Prostate gland (tissue), 2 donors: Measurements from ENCODE around the gene DNAH12. TPM values are rescaled to one million over a fixed set of nuclear protein-coding genes. Genes with fewer than 3 reads are reported as not detected.

Experiments
- DNase-seq: peaks from one replicate; pipeline ENCODE4 v3.0.0-alpha.2; 2019; ENCODE audit warnings: low spot score
- H3K27ac ChIP-seq, 2 donors: fragments of 200-600 bp; sonication (generic); 2 replicates each; pipeline ENCODE4 v1.5.1; 2017 to 2019
- H3K27me3 ChIP-seq: fragments of 200-600 bp; sonication (generic); replicated peaks from 2 replicates; pipeline ENCODE4 v1.5.1; 2019; ENCODE audit not compliant: insufficient read depth
- H3K36me3 ChIP-seq, 2 donors: fragments of 200-600 bp; sonication (generic); 1 replicate in 1 of 2; 2 replicates in 1 of 2; pipeline versions ENCODE4 v1.5.1 to v1.8.1; 2017 to 2019
- H3K4me1 ChIP-seq: fragments of 200-600 bp; sonication (generic); replicated peaks from 2 replicates; pipeline ENCODE4 v1.5.1; 2019
- H3K4me3 ChIP-seq, 2 donors: fragments of 200-600 bp; sonication (generic); 2 replicates each; pipeline ENCODE4 v1.5.1; 2017 to 2019
- H3K9me3 ChIP-seq: fragments of 200-600 bp; sonication (generic); 2 replicates; pipeline ENCODE4 v1.5.1; 2017
- POLR2A ChIP-seq: fragments of 450-650 bp; IDR thresholded peaks from one replicate; pipeline ENCODE4 v1.6.1; 2016; ENCODE audit warnings: antibody characterized with exemption, mild to moderate bottlenecking
- POLR2AphosphoS5 ChIP-seq: sonication (generic); formaldehyde crosslinking; IDR thresholded peaks from one replicate; pipeline ENCODE4 v1.6.1; 2017; ENCODE audit warnings: antibody characterized with exemption
- WGBS: methylation state at CpG from one replicate; pipeline ENCODE4 v1.1.5; 2018; 5-methylcytosine and 5-hydroxymethylcytosine counted together
- intact Hi-C: fragments of 100-400 bp; cut with DNase I; formaldehyde crosslinking; loops from one replicate; pipeline ENCODE4 v1.14.2; 2022
- total RNA-seq, 2 donors: library from RNA; depleted of rRNA; stranded (reverse); fragments of >200 nt; gene quantifications; one replicate each; pipeline ENCODE4 v1.1.0, GENCODE V29; 2016
- TF ChIP-seq, protein P1 (sequence below), 4 experiments: fragments of 200-600 bp in 2 of 4; fragments of 450-650 bp in 2 of 4; sonication (generic) in 2 of 4; IDR thresholded peaks; 1 replicate in 3 of 4; 2 replicates in 1 of 4; pipeline ENCODE4 v1.5.1; 2016 to 2019; ENCODE audit warnings: antibody characterized with exemption in 4 of 4, mild to moderate bottlenecking in 2 of 4, moderate library complexity in 2 of 4

DNAH12 gene
- total RNA-seq, 2 donors from 2014 or later, result 0.05 to 1.8 TPM

DNA sequence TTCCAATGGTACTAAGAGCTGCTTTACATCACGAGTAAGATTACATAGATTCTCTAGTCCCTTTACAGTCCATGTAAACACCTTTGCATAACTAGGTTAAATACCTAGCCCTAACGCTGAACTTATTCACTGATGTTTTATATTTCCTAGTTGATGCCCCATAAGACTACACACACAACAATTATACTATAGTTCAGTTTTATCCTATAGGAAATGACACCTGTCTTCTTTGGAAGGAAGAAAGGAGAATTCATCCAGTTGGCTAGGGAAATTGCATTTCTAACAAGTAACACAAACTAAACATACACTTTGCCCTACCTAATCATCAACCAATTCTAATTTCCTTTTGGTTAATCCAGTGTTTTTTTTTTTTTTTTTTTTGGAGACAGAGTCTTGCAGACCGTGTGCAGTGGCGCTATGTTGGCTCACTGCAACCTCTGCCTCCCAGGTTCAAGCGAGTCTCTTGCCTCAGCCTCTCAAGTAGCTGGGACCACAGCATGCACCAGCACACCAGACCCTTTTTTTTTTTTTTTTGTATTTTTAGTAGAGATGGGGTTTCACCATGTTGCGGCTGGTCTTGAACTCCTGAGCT, 25.8 kb upstream of the DNAH12 start:
- TF ChIP-seq POLR2AphosphoS5 (no peak), POLR2A (no peak)
- TF ChIP-seq, protein P1, sequence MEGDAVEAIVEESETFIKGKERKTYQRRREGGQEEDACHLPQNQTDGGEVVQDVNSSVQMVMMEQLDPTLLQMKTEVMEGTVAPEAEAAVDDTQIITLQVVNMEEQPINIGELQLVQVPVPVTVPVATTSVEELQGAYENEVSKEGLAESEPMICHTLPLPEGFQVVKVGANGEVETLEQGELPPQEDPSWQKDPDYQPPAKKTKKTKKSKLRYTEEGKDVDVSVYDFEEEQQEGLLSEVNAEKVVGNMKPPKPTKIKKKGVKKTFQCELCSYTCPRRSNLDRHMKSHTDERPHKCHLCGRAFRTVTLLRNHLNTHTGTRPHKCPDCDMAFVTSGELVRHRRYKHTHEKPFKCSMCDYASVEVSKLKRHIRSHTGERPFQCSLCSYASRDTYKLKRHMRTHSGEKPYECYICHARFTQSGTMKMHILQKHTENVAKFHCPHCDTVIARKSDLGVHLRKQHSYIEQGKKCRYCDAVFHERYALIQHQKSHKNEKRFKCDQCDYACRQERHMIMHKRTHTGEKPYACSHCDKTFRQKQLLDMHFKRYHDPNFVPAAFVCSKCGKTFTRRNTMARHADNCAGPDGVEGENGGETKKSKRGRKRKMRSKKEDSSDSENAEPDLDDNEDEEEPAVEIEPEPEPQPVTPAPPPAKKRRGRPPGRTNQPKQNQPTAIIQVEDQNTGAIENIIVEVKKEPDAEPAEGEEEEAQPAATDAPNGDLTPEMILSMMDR (IDR thresholded peaks at IDR 0.05), result no peak
- intact Hi-C loops, result no loop called here
- H3K4me3 ChIP-seq, result no peak overlapping the region
- no peaks in the 10 kb centered on the region for H3K4me1 ChIP-seq
- no peak overlapping the region for H3K27ac ChIP-seq
- H3K36me3 ChIP-seq, result peaks cover 0 to 4% of the 10 kb centered on the region in 2 donors
- DNase-seq, result no peak
- no peaks in the 10 kb centered on the region for H3K9me3 ChIP-seq
- H3K27me3 ChIP-seq, result no peaks in the 10 kb centered on the region
- WGBS, result 78% methylated on average over 6 of the region's 6 CpGs

GRCh38 chr3:57559526-57559925, 15.4 kb upstream of the DNAH12 start:
- DNase-seq, result no peak
- Histone ChIP-seq H3K4me1 (peaks cover 17% of the 10 kb centered on the region), H3K36me3 (no peaks in the 10 kb centered on the region), H3K27ac (no peak overlapping the region), H3K4me3 (no peak overlapping the region), H3K27me3 (no peaks in the 10 kb centered on the region), H3K9me3 (no peaks in the 10 kb centered on the region)
- intact Hi-C loops, result no loop called here
- TF ChIP-seq POLR2AphosphoS5, result no peak
- 88% methylated on average over 1 of the region's 1 CpG for WGBS

GRCh38 chr3:57557085-57557537, 13.0 kb upstream of the DNAH12 start:
- Histone ChIP-seq H3K4me3 (peak overlapping the region; percentile 77 to 84), H3K9me3 (no peaks in the 10 kb centered on the region), H3K4me1 (peaks cover 17% of the 10 kb centered on the region), H3K27me3 (no peaks in the 10 kb centered on the region), H3K36me3 (no peaks in the 10 kb centered on the region), H3K27ac (peak overlapping the region; percentile 73 to 89)
- TF ChIP-seq, protein P1 (IDR thresholded peaks at IDR 0.05), result no peak
- no peak for TF ChIP-seq POLR2A
- no peak for TF ChIP-seq POLR2AphosphoS5
- intact Hi-C loops, result loop anchor here (2.0 kb wide), 1 partner anchor 40 kb away; the partner anchor contains the start of gene ARF4
- under 1% methylated on average over 29 of the region's 29 CpGs for WGBS
- no peak for DNase-seq

GRCh38 chr3:57556459-57557084, 12.4 kb upstream of the DNAH12 start:
- intact Hi-C loops, result loop anchor here (2.0 kb wide), 1 partner anchor 40 kb away; the partner anchor contains the start of gene ARF4
- TF ChIP-seq, protein P1 (IDR thresholded peaks at IDR 0.05), result no peak
- TF ChIP-seq POLR2A, result no peak
- no peak for TF ChIP-seq POLR2AphosphoS5
- Histone ChIP-seq H3K27ac (peak overlapping the region; percentile 73 to 89), H3K4me3 (peak overlapping the region; percentile 77 to 84), H3K4me1 (peaks cover 17% of the 10 kb centered on the region), H3K36me3 (no peaks in the 10 kb centered on the region), H3K27me3 (no peaks in the 10 kb centered on the region), H3K9me3 (no peaks in the 10 kb centered on the region)
- DNase-seq, result no peak
- under 1% methylated on average over 24 of the region's 54 CpGs for WGBS

GRCh38 chr3:57555738-57556458, 11.8 kb upstream of the DNAH12 start, which contains the start of gene PDE12:
PDE12 (plus strand) TSS chr3:57556274; CDS start chr3:57556380, 106 bp downstream.
- WGBS, result under 1% methylated on average over 54 of the region's 54 CpGs
- H3K4me1 ChIP-seq, result peaks cover 17% of the 10 kb centered on the region
- TF ChIP-seq POLR2A (peak; percentile 46), POLR2AphosphoS5 (peak; percentile 90)
- TF ChIP-seq, protein P1 (IDR thresholded peaks at IDR 0.05), result peak in 2 of 4 experiments; percentile 7 to 17
- H3K36me3 ChIP-seq, result no peaks in the 10 kb centered on the region
- DNase-seq, result peak; percentile 84
- peak within 1 kb of the TSS; percentile 77 to 84 for H3K4me3 ChIP-seq
- peak within 1 kb of the TSS; percentile 73 to 89 for H3K27ac ChIP-seq
- intact Hi-C loops, result loop anchor here (2.0 kb wide), 1 partner anchor 41 kb away; the partner anchor contains the start of gene ARF4
- H3K9me3 ChIP-seq, result no peaks in the 10 kb centered on the region
- H3K27me3 ChIP-seq, result no peaks in the 10 kb centered on the region
